Gastrocnemius medialis (tissue), 4 donors: ENCODE measurements around the gene PARP12. TPM values are rescaled to one million over a fixed set of nuclear protein-coding genes. Genes with fewer than 3 reads are reported as not detected.

Experiments
- ATAC-seq, 2 donors: fragments of 150-250 bp; one replicate each; pipeline ENCODE4 v1.9.1; 2016
- DNase-seq, 2 donors: peaks; one replicate each; pipeline ENCODE4 v3.0.0-alpha.2; 2019
- H3K27ac ChIP-seq, 4 donors: fragments of 200-600 bp; sonication (generic); 1 replicate in 1 of 4; 2 replicates in 3 of 4; pipeline ENCODE4 v1.5.1; 2016 to 2018; ENCODE audit warnings: mild to moderate bottlenecking in 2 of 4, moderate library complexity in 1 of 4
- H3K27me3 ChIP-seq, 3 donors: fragments of 200-600 bp; sonication (generic) in 2 of 3; 1 replicate in 1 of 3; 2 replicates in 2 of 3; pipeline versions ENCODE4 v1.5.1 to v1.6.0; 2016 to 2019; ENCODE audit warnings: mild to moderate bottlenecking in 1 of 3, moderate library complexity in 1 of 3
- H3K36me3 ChIP-seq, 2 donors: fragments of 200-600 bp; sonication (generic) in 1 of 2; one replicate each; pipeline ENCODE4 v1.5.1; 2017 to 2018
- H3K4me1 ChIP-seq, 2 donors: fragments of 200-600 bp; sonication (generic) in 1 of 2; one replicate each; pipeline ENCODE4 v1.5.1; 2016 to 2017; ENCODE audit warnings: mild to moderate bottlenecking in 2 of 2
- H3K4me3 ChIP-seq, 4 donors: fragments of 200-600 bp; sonication (generic) in 3 of 4; 1 replicate in 1 of 4; 2 replicates in 3 of 4; pipeline ENCODE4 v1.5.1; 2016 to 2019; ENCODE audit warnings: mild to moderate bottlenecking in 2 of 4
- H3K9me3 ChIP-seq, 3 donors: fragments of 200-600 bp; sonication (generic) in 2 of 3; 1 replicate in 1 of 3; 2 replicates in 2 of 3; pipeline ENCODE4 v1.5.1; 2016 to 2019
- CTCF ChIP-seq, 5 experiments: fragments of 450-650 bp in 3 of 5; fragments of 200-600 bp in 2 of 5; sonication (generic) in 2 of 5; IDR thresholded peaks in 4 of 5; conservative IDR thresholded peaks in 1 of 5; 1 replicate in 4 of 5; 2 replicates in 1 of 5; pipeline ENCODE4 v1.5.1; 2016 to 2019; ENCODE audit warnings: antibody characterized with exemption in 5 of 5, mild to moderate bottlenecking in 3 of 5, moderate library complexity in 3 of 5
- POLR2A ChIP-seq, 2 donors: fragments of 450-650 bp; IDR thresholded peaks; one replicate each; pipeline ENCODE4 v1.6.1; 2017; ENCODE audit warnings: antibody characterized with exemption in 2 of 2, mild to moderate bottlenecking in 2 of 2, moderate library complexity in 2 of 2
- in situ Hi-C, 4 donors: fragments of 200-750 bp; cut with MboI; loops; one replicate each; pipeline versions ENCODE4 v1.15.0 to v1.8.0; 2017; ENCODE audit warnings: low sequenced_read_pairs in 4 of 4
- intact Hi-C: fragments of 100-400 bp; cut with DNase I; formaldehyde crosslinking; loops from one replicate; pipeline ENCODE4 v1.15.1; 2023; ENCODE audit warnings: low total_unique reads
- total RNA-seq, 4 donors: library from RNA; depleted of rRNA; stranded (reverse); fragments of >200 nt; gene quantifications; one replicate each; pipeline versions ENCODE4 v1.1.0 to v1.2.3, GENCODE V29; 2016

PARP12 gene
- total RNA-seq, 4 donors from 2014 or later = 4.3 to 12.7 (median 4.9) TPM

- Histone ChIP-seq H3K27ac (peak overlapping the region; percentile 71 to 80 (median 78)), H3K4me1 (peaks cover 0 to 6% of the 10 kb centered on the region in 2 donors), H3K27me3 (no peaks in the 10 kb centered on the region), H3K4me3 (peak overlapping the region in 2 of 4 donors; percentile 66 to 79), H3K9me3 (no peaks in the 10 kb centered on the region), H3K36me3 (no peaks in the 10 kb centered on the region)
- intact Hi-C loops = loop anchor here (5.0 to 10.0 kb wide), 3 partner anchors 91 to 264 kb away; partner anchors contain the start of gene KDM7A
- in situ Hi-C loops = no loop called here
- ATAC-seq (peak; percentile 13 to 19), DNase-seq (peak; percentile 27 to 50)
- TF ChIP-seq POLR2A (IDR thresholded peaks at IDR 0.05) (no peak), CTCF (IDR thresholded peaks at IDR 0.05 in 4 of 5, conservative IDR thresholded peaks at IDR 0.05 in 1 of 5) (no peak)
Observed at GRCh38 chr7:140060788-140061606, 1.8 kb downstream of the PARP12 start.

- Histone ChIP-seq H3K4me1 (peaks cover 0 to 6% of the 10 kb centered on the region in 2 donors), H3K9me3 (no peaks in the 10 kb centered on the region), H3K27ac (peak overlapping the region in 2 of 4 donors; percentile 77 to 80), H3K27me3 (no peaks in the 10 kb centered on the region), H3K36me3 (no peaks in the 10 kb centered on the region), H3K4me3 (no peak overlapping the region)
- intact Hi-C loops (loop anchor here (5.0 to 10.0 kb wide), 3 partner anchors 92 to 265 kb away; partner anchors contain the start of gene KDM7A), in situ Hi-C loops (no loop called here)
- TF ChIP-seq POLR2A (IDR thresholded peaks at IDR 0.05) (no peak), CTCF (IDR thresholded peaks at IDR 0.05 in 4 of 5, conservative IDR thresholded peaks at IDR 0.05 in 1 of 5) (no peak)
- DNase-seq = no peak
- ATAC-seq = no peak
Observed at GRCh38 chr7:140060243-140060630, 2.5 kb downstream of the PARP12 start.

- Histone ChIP-seq H3K9me3 (no peaks in the 10 kb centered on the region), H3K27ac (no peak overlapping the region), H3K4me3 (no peak overlapping the region), H3K36me3 (no peaks in the 10 kb centered on the region), H3K4me1 (peaks cover 0 to 6% of the 10 kb centered on the region in 2 donors), H3K27me3 (no peaks in the 10 kb centered on the region)
- TF ChIP-seq CTCF (IDR thresholded peaks at IDR 0.05 in 4 of 5, conservative IDR thresholded peaks at IDR 0.05 in 1 of 5) (no peak), POLR2A (IDR thresholded peaks at IDR 0.05) (no peak)
- intact Hi-C loops (loop anchor here (5.0 to 10.0 kb wide), 3 partner anchors 93 to 265 kb away; partner anchors contain the start of gene KDM7A), in situ Hi-C loops (no loop called here)
- DNase-seq (peak in 1 of 2 donors; percentile 27), ATAC-seq (no peak)
Observed at GRCh38 chr7:140059273-140060242, 3.2 kb downstream of the PARP12 start.

DNA sequence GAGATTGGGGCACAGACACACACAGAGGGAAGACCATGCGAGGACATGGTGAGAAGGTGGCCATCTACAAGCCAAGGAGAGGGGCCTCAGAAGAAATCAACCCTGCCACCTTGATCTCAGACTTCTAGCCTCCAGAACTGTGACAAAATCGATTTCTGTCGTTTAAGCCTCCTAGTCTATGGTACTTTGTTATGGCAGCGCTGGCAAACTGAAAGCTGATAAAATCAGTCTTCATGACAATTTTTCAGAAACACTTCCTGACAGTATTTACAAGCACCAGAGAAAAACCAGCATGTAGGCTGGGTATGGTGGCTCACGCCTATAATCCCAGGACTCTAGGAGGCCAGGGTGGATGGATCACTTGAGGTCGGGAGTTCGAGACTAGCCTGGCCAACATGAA lies 4.2 kb downstream of the PARP12 start:
- Histone ChIP-seq H3K4me1 (peaks cover 0 to 6% of the 10 kb centered on the region in 2 donors), H3K9me3 (no peaks in the 10 kb centered on the region), H3K27ac (no peak overlapping the region), H3K36me3 (no peaks in the 10 kb centered on the region), H3K27me3 (no peaks in the 10 kb centered on the region), H3K4me3 (no peak overlapping the region)
- in situ Hi-C loops = no loop called here
- intact Hi-C loops = no loop called here
- DNase-seq (no peak), ATAC-seq (no peak)
- TF ChIP-seq POLR2A (IDR thresholded peaks at IDR 0.05) (no peak), CTCF (IDR thresholded peaks at IDR 0.05 in 4 of 5, conservative IDR thresholded peaks at IDR 0.05 in 1 of 5) (no peak)
